HPDE6-E6E7 (cell line): Measurements from ENCODE around the gene CYLD.

ENCODE experiments used
- DNase-seq: peaks from one replicate; pipeline ENCODE4 v3.0.0; 2011; ENCODE audit warnings: missing footprints; ENCODE audit errors: extremely low spot score

Gene CYLD

GRCh38 chr16:50845296-50845695 lies 103.4 kb downstream of the CYLD start:
- DNase-seq: no peak

- DNase-seq: no peak
These were observed 104.6 kb downstream of the CYLD start for GRCh38 chr16:50846511-50846910.

- no peak for DNase-seq
These were observed 105.3 kb downstream of the CYLD start for GRCh38 chr16:50847166-50847565.

- DNase-seq: no peak
These were observed 107.0 kb downstream of the CYLD start for GRCh38 chr16:50848755-50849514.
